Retinal pigment epithelial cell (primary cell): Measurements from ENCODE around the gene TSPAN11.
A peak's percentile ranks its signal among the peaks of the same experiment; 100 is the strongest.

Experiments
- DNase-seq: peaks from one replicate; pipeline ENCODE4 v3.0.0-alpha.2; 2010; ENCODE audit warnings: low read depth
- H3K4me3 ChIP-seq: 2 replicates; pipeline ENCODE4 v1.5.1; 2011; ENCODE audit warnings: mild to moderate bottlenecking, low read length, control low read depth, moderate library complexity
- TF ChIP-seq, protein P1 (sequence below): conservative IDR thresholded peaks from 2 replicates; pipeline ENCODE4 v1.5.1; 2011; ENCODE audit warnings: low read depth, low read length, control low read depth, inconsistent platforms

Gene TSPAN11, protein sequence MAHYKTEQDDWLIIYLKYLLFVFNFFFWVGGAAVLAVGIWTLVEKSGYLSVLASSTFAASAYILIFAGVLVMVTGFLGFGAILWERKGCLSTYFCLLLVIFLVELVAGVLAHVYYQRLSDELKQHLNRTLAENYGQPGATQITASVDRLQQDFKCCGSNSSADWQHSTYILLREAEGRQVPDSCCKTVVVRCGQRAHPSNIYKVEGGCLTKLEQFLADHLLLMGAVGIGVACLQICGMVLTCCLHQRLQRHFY

DNA sequence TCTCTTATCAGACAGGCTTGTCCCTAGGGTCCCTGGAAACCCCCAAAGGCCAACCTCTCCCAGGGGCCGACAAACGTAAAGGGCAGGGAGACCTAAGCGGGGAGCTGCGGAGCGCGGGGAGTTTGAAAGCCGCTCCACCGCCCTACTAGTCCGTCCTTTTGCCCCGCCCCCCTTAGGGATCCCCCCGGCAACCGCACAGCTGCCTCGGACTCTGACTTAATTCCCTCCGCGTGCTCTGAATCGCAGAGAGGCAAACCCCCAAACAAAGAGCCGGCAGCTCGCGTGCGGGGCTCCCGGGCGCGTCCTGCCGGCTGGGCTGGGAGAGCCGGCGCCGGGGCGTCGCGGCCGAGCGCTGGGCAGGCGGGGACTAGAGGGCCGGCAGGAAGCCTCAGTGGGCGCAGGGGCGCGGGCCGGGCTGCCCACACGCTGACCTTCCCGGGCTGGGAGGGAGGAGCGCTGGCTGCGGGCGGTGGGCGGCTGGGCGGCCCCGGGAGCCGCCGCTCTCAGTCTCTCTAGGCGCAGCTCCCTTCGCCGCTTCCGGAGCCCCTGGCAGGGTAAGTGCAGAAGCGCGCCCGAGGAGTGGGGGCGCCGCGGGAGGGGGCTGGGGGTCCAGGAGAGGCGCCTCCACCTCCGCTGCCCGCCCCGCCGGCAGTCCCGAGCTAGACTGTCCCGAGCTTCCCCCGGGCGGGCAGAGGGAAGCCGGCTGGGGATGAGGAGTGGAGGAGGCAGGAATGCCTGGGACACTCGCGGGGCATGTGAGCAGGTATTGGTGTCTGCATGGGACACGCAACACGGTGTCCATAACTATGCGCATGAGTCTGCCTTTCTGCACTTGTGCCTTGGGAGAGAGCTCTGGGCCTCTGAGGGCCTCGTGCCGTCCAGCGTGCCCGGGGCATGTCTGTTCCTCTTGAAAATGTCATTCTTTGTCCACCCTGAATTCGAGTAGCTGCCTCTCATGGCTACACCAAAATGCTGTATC lies at the start of gene TSPAN11:
Gene TSPAN11 (plus strand): TSS at position 506 of the 979 bp plus-strand sequence. CDS start 27,244 bp downstream, outside the sequence.
- TF ChIP-seq, protein P1, sequence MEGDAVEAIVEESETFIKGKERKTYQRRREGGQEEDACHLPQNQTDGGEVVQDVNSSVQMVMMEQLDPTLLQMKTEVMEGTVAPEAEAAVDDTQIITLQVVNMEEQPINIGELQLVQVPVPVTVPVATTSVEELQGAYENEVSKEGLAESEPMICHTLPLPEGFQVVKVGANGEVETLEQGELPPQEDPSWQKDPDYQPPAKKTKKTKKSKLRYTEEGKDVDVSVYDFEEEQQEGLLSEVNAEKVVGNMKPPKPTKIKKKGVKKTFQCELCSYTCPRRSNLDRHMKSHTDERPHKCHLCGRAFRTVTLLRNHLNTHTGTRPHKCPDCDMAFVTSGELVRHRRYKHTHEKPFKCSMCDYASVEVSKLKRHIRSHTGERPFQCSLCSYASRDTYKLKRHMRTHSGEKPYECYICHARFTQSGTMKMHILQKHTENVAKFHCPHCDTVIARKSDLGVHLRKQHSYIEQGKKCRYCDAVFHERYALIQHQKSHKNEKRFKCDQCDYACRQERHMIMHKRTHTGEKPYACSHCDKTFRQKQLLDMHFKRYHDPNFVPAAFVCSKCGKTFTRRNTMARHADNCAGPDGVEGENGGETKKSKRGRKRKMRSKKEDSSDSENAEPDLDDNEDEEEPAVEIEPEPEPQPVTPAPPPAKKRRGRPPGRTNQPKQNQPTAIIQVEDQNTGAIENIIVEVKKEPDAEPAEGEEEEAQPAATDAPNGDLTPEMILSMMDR, result no peak
- peak; percentile 34 for DNase-seq
- peak within 1 kb of the TSS; percentile 44 for H3K4me3 ChIP-seq

- no peak for DNase-seq
- H3K4me3 ChIP-seq, result no peak overlapping the region
- TF ChIP-seq, protein P1, result no peak
Measured at GRCh38 chr12:30877105-30877875, 49.3 kb upstream of the TSPAN11 start.

- H3K4me3 ChIP-seq, result no peak overlapping the region
- DNase-seq, result no peak
- TF ChIP-seq, protein P1, result no peak
Measured at GRCh38 chr12:30878024-30878423, 48.5 kb upstream of the TSPAN11 start.

- DNase-seq, result no peak
- no peak overlapping the region for H3K4me3 ChIP-seq
- TF ChIP-seq, protein P1, result no peak
Measured at GRCh38 chr12:30880061-30880460, 46.5 kb upstream of the TSPAN11 start.

DNA sequence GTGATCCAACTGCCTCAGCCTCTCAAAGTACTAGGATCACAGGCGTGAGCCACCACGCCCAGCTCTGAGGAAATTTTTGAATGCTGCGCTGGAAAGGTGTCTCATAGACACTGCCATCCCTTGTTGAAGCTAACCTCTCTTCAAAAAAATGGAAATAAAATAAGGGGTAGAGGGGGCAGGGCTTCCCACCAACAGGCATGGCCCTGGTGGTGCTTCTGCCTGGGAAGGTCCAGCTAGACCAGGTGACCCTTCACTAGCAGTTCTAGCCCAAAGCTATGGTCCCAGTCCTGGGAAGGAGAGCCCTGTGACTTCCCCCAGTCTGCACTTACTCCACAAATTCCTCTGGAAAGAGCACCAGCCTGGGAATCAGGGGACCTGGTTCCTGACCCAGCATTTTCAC lies 45.7 kb upstream of the TSPAN11 start:
- TF ChIP-seq, protein P1, result no peak
- no peak overlapping the region for H3K4me3 ChIP-seq
- DNase-seq, result no peak

- no peak for DNase-seq
- TF ChIP-seq, protein P1, result no peak
- no peak overlapping the region for H3K4me3 ChIP-seq
Measured at GRCh38 chr12:30882706-30883105, 43.8 kb upstream of the TSPAN11 start.
